GM10847 (cell line): Measurements from ENCODE around the gene CFAP46.

Source experiments
- POLR2A ChIP-seq: IDR thresholded peaks from 2 replicates; pipeline ENCODE4 v1.6.1; 2011; ENCODE audit not compliant: insufficient read length; ENCODE audit errors: extremely low read depth

The CFAP46 gene

GRCh38 chr10:132768346-132769248 lies 173.8 kb downstream of the CFAP46 start:
- no peak for TF ChIP-seq POLR2A

GRCh38 chr10:132766291-132766690 lies 176.1 kb downstream of the CFAP46 start:
- TF ChIP-seq POLR2A: no peak

GRCh38 chr10:132765435-132765834 lies 176.9 kb downstream of the CFAP46 start:
- no peak for TF ChIP-seq POLR2A

- no peak for TF ChIP-seq POLR2A
Observed at GRCh38 chr10:132764108-132764507, 178.3 kb downstream of the CFAP46 start.

- TF ChIP-seq POLR2A: no peak
Observed at GRCh38 chr10:132763545-132763944, 178.8 kb downstream of the CFAP46 start.

GRCh38 chr10:132762267-132762666 lies 180.1 kb downstream of the CFAP46 start:
- no peak for TF ChIP-seq POLR2A

- TF ChIP-seq POLR2A: no peak
Observed at GRCh38 chr10:132761395-132762060, 180.8 kb downstream of the CFAP46 start.

GRCh38 chr10:132758865-132759264 lies 183.5 kb downstream of the CFAP46 start:
- no peak for TF ChIP-seq POLR2A
